HG03103 (cell line): ENCODE measurements around the gene RMC1.

Experiments used
- ATAC-seq: cut with Tn5 transposase; IDR thresholded peaks from one replicate; pipeline ENCODE4 v1.9.1; 2021; ENCODE audit warnings: low read depth; ENCODE audit not compliant: unreplicated experiment

The RMC1 gene

DNA sequence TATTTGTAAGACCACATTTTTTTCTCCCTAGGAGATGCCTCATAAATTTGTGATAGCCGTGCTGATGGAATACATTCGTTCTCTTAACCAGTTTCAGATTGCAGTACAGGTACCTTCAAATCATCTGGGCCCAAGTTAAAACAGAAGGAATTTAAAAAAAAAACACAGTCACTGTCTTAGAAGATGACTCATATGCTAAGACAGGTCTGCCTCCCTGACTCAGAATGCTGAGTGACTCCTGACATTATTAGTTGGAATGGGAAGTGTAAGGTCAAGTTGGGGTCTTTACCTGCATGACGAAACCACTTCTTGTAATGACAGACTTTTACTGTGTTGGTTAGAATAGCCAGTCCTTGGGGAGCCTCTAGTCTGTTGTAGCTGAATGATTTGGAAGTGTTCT, 26.3 kb downstream of the RMC1 start:
- ATAC-seq: no peak

DNA sequence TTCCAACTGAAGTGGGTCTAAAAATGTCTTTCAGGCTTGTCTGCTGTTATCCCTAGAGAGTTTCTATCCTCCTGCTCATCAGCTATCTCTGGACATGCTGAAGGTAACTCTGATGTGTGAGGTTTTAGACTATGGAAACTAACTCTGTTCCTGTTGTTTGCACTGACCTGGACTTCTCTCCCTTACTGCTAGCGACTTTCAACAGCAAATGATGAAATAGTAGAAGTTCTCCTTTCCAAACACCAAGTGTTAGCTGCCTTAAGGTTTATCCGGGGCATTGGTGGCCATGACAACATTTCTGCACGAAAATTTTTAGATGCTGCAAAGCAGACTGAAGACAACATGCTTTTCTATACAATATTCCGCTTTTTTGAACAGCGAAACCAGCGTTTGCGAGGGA, 26.9 kb downstream of the RMC1 start:
- no peak for ATAC-seq

- no peak for ATAC-seq
Observed at GRCh38 chr18:23531912-23532311, 28.6 kb downstream of the RMC1 start.

DNA sequence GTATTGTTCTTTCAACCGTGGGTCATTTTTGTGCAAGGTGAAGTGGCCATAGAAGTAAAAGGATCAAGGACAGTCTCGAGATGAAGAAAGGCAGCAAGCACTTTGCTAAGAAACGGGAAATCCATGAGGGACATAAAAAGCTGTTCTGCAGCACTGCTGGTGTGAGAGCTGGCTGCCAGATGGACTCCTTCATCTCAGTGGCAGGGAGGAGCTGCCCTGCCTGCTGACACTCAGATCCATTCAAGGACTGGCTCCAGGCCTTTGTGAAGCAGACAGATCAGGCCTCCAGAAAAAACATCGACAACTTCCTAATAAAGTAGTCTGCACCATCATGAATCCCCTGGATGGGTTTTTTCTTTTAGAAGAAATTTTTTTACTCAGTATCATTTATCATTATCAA, 29.5 kb downstream of the RMC1 start:
- no peak for ATAC-seq

- no peak for ATAC-seq
Observed at GRCh38 chr18:23534276-23534675, 31.0 kb downstream of the RMC1 start.

- ATAC-seq: no peak
Observed at GRCh38 chr18:23536204-23536603, 32.9 kb downstream of the RMC1 start.

GRCh38 chr18:23537274-23537673, 34.0 kb downstream of the RMC1 start:
- no peak for ATAC-seq

- ATAC-seq: no peak
Observed at GRCh38 chr18:23538001-23538400, 34.7 kb downstream of the RMC1 start.

DNA sequence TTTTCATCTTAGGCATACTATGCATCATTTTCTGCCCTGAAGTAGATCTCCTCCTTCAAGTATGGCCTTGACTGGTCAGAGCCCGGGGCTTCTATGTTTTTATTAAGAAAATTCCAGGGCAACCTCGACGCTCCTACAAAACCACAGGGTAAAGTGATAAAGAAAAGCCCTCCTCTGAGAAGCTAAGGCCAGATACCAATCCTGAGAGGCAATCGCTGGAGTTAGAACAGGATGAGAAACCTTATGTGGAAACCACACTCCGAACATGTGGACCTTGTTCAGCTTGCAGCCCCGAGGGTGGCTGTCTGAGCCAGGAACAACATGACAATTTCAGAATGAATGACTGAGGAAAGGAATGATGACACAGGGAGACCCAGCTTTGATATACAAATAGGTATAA, 35.6 kb downstream of the RMC1 start:
- no peak for ATAC-seq

GRCh38 chr18:23539296-23539695, 36.0 kb downstream of the RMC1 start:
- ATAC-seq: no peak

DNA sequence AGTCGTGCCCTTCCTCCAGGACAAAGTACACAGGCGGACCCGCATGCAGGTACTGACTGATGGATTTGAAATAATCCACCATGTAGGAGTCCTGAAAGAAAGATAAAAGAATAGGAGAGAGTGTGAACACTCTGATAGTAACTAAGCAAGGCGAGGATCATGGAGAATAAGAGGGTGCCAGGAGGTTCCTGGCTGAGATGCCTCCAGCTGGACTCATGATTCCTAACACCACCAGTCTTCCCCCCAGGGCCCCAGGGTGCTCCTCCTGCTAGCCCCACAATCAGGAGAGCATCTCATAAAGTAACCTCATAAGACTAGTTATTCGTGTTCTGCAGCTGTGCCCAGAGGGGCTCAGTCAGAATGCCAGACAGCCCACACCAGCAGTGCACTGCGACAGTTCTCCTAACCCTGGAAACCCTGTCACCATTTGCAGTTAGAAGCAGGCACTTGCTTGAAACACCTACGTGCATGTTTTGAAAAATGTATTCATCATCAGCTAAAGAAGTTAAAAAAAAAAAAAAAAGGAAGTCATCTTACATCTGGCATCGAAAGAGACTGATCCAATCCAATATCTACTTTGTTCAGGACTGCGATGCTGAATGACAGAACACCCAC, 36.7 kb downstream of the RMC1 start:
- ATAC-seq: no peak

DNA sequence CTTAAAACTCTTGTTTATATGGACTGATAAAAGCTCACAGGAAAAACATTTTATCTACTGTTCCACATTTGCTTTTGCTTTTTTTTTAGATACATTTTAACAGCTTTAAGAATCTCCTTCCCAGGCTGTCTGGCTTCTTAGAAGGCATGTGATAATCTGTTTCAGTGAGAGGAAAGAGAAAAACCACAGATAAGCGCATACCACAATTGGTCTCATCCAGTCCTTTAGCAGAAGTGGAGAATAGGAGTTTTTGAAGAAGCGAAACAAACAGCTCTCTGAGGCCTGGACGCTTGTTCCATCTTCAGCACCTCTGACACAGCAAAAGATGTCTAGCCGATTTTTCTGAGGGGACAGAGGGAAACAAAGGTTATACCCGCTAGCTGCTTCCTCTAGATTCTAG, 37.6 kb downstream of the RMC1 start:
- ATAC-seq: peak; percentile 70

DNA sequence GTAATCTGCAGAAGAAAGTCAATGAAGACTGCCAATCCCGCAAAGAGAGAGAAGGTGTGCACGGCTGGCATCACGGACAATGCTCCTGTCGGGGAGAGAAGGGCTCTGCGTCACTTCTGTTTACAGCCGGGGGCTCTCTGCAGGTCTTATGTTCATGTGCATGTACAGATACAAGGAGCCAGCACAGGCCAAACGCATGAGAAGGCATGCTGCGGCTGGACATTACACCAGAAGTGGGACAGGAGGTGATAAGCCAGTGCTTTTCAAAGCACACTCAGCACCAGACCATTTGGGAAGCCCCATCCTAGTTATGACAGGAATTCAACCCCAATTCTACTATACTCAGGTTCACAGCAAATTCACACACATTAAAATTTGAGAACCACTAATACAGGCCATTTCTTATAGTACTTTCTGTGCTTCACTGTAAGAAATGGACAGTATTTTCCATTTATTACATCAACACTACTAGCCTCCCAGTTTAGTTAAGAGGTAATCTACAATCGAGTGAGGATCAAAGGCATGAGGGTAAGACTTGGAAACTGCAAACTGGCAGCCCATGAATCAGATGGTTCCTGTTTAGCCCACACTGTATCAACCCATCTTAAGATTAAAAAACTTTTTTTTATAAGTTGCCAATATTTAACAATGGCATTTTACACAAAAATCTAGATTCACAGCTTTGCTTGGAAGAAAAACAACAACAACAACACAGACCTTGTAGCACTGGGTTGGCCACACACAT, 38.2 kb downstream of the RMC1 start:
- no peak for ATAC-seq

DNA sequence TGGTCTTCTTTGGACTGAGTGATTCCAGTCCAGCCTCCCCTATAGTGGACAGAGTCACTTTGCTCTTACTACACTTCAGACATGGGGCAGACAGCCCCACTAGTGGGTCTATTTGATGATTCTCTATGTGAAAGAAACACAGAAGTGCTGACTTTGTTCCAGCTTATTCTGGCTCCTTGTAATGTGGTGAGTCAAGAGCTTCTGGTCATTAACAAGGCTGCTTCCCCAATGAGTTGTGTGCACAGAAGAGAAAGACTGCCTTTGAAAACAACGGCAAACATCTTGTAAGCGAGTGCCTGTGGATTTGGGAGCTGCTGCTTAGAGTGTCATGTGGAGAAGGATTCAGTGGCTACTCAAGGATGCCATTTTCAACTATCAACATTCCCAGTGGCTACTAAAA, 39.1 kb downstream of the RMC1 start:
- ATAC-seq: no peak

GRCh38 chr18:23545247-23545789, 42.0 kb downstream of the RMC1 start:
- ATAC-seq: no peak

GRCh38 chr18:23547306-23547705, 44.0 kb downstream of the RMC1 start:
- no peak for ATAC-seq

DNA sequence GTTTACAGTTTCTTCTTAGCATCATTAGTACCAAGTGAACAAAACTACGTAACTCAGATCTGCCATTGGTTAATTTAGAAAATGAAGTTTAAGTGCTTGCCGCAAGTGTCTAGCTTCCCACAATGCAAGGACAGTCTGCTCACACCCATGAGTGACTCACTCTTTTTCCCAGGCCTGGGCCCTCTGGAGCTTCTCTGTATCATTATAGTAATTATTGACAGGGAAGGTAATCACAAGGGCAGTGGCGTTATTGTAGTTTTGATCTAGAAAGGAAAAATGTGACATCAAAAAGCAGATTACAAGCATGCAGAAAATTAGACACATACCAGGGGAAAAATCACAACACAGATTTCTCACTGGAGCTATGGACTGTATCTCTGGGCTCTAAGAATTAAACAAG, 44.5 kb downstream of the RMC1 start:
- ATAC-seq: no peak

- no peak for ATAC-seq
Observed at GRCh38 chr18:23548275-23548674, 45.0 kb downstream of the RMC1 start.

DNA sequence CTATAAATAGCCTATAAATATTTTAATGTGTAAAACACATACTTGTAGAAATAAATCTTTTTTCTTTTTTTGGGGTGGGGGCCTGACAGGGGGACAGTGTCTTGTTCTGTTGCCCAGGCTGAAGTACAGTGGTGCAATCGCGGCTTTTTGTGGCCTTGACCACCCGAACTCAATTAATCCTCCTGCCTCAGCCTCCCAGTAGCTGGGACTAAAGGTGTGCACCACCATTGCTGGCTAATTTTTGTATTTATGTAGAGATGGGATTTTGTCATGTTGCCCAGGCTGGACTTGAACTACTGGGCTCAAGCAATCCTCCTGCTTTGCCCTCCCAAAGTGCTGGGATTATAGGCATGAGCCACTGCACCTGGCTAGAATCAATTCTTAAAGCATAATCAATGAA, 45.4 kb downstream of the RMC1 start:
- ATAC-seq: no peak

- no peak for ATAC-seq
Observed at GRCh38 chr18:23550898-23551297, 47.6 kb downstream of the RMC1 start.

DNA sequence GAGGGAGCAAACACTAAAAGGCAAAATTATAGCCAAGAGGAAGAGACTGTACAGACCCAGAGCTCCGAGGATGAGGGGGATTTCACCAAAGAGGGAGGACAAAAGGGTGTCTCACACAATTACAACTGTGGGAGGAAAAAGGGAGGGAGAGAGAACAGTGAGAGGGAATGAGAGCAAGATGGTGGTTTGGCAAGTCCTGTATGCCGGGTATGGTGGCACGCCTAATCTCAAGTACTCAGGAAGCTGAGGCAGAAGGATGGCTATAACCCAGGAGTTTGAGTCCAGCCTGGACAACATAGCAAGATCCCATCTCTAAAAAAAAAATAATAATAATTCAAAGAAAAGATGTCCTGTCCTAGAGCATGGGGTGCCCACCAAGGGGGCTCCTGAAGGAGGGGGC, 48.7 kb downstream of the RMC1 start:
- no peak for ATAC-seq

GRCh38 chr18:23552505-23552904, 49.2 kb downstream of the RMC1 start:
- no peak for ATAC-seq
